ENCODE data around the gene HTR3A.
A peak's percentile ranks its signal among the peaks of the same experiment; 100 is the strongest.

HTR3A gene

DNA sequence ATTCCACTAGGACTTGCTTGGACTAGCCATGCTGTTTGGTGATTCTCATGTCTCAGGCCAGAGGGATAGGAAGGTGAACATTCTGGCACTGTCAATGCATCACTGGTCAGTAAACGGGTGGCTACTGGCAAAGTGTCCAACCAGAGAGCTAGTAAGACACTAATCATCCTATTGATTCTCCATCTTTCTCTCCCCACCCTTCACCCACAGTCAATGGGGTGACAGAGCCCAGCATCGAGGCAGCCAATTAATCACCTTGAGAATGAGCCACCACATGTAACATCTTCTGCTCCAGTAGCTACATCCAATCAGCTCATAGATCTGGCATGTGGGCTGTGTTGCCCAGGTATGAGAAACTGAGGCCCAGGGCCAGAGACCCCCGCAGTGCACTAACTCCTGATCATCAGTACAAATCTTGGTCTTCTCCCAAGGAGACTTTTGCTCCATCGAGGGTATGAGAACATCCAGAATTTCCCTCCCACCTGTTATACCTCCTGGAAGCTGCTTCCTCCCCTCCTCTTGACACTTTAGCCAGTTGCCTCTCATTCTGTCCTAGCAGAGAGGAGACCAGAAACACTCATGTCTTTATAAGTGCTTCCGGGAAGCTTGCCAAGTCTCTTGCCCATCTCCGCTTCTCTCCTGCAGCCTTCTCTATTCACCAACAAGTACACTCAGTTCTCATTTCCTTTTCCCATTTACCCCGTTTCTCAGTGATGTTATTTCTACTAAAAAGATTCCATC, 17.0 kb downstream of the HTR3A start (continued):
- TF ChIP-seq KLF8 (tag by site-specific recombination; IDR thresholded peaks at IDR 0.05) (no peak), ZNF394 (tag by site-specific recombination; IDR thresholded peaks at IDR 0.05; ENCODE audit: borderline replicate concordance) (peak; percentile 63; the same call in 1 of the 2 replicates), SCRT2 (tag by site-specific recombination; IDR thresholded peaks at IDR 0.05) (peak; percentile 59), ZNF776 (tag by site-specific recombination; IDR thresholded peaks at IDR 0.05; ENCODE audit: borderline replicate concordance) (no peak), ZXDB (tag by site-specific recombination; IDR thresholded peaks at IDR 0.05) (no peak), PATZ1 (tag by site-specific recombination; IDR thresholded peaks at IDR 0.05) (no peak), ZNF830 (tag by site-specific recombination; IDR thresholded peaks at IDR 0.05; ENCODE audit: low read depth) (no peak), ZNF19 (tag by site-specific recombination; IDR thresholded peaks at IDR 0.05; ENCODE audit: low read depth) (no peak), ZNF548 (tag by site-specific recombination; IDR thresholded peaks at IDR 0.05) (no peak), ZNF596 (tag by site-specific recombination; IDR thresholded peaks at IDR 0.05) (no peak)
- TF ChIP-seq, protein P1, sequence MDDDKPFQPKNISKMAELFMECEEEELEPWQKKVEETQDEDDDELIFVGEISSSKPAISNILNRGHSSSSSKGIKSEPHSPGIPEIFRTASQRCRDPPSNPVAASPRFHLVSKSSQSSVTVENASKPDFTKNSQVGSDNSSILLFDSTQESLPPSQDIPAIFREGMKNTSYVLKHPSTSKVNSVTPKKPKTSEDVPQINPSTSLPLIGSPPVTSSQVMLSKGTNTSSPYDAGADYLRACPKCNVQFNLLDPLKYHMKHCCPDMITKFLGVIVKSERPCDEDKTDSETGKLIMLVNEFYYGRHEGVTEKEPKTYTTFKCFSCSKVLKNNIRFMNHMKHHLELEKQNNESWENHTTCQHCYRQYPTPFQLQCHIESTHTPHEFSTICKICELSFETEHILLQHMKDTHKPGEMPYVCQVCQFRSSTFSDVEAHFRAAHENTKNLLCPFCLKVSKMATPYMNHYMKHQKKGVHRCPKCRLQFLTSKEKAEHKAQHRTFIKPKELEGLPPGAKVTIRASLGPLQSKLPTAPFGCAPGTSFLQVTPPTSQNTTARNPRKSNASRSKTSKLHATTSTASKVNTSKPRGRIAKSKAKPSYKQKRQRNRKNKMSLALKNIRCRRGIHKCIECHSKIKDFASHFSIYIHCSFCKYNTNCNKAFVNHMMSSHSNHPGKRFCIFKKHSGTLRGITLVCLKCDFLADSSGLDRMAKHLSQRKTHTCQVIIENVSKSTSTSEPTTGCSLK (tag by site-specific recombination; IDR thresholded peaks at IDR 0.05) = no peak
- TF ChIP-seq, protein P2, sequence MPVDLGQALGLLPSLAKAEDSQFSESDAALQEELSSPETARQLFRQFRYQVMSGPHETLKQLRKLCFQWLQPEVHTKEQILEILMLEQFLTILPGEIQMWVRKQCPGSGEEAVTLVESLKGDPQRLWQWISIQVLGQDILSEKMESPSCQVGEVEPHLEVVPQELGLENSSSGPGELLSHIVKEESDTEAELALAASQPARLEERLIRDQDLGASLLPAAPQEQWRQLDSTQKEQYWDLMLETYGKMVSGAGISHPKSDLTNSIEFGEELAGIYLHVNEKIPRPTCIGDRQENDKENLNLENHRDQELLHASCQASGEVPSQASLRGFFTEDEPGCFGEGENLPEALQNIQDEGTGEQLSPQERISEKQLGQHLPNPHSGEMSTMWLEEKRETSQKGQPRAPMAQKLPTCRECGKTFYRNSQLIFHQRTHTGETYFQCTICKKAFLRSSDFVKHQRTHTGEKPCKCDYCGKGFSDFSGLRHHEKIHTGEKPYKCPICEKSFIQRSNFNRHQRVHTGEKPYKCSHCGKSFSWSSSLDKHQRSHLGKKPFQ (tag by site-specific recombination; IDR thresholded peaks at IDR 0.05) = no peak
- TF ChIP-seq, protein P3, sequence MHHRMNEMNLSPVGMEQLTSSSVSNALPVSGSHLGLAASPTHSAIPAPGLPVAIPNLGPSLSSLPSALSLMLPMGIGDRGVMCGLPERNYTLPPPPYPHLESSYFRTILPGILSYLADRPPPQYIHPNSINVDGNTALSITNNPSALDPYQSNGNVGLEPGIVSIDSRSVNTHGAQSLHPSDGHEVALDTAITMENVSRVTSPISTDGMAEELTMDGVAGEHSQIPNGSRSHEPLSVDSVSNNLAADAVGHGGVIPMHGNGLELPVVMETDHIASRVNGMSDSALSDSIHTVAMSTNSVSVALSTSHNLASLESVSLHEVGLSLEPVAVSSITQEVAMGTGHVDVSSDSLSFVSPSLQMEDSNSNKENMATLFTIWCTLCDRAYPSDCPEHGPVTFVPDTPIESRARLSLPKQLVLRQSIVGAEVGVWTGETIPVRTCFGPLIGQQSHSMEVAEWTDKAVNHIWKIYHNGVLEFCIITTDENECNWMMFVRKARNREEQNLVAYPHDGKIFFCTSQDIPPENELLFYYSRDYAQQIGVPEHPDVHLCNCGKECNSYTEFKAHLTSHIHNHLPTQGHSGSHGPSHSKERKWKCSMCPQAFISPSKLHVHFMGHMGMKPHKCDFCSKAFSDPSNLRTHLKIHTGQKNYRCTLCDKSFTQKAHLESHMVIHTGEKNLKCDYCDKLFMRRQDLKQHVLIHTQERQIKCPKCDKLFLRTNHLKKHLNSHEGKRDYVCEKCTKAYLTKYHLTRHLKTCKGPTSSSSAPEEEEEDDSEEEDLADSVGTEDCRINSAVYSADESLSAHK (tag by site-specific recombination; IDR thresholded peaks at IDR 0.05) = peak; percentile 70

GRCh38 chr11:113992459-113993110, 17.7 kb downstream of the HTR3A start:
- H3K36me3 ChIP-seq (ENCODE audit: control insufficient read depth in 2 of 2, insufficient read depth in 1 of 2, low read length in 2 of 2) = no peaks in the 10 kb centered on the region
- ChIA-PET CTCF (interaction anchor here (0.6 to 16.0 kb wide), 12 partner anchors 9 to 269 kb away, joined by 3 to 392 read pairs (median 4); partner anchors contain the start of gene HTR3B), POLR2A (no interaction called here)
- no peaks in the 10 kb centered on the region for H3K9me3 ChIP-seq (ENCODE audit: control insufficient read depth, insufficient read depth, low read depth, low read length)
- no peak overlapping the region for H3K4me3 ChIP-seq (ENCODE audit: low read depth, low read length)
- no peaks in the 10 kb centered on the region for H3K4me1 ChIP-seq (ENCODE audit: control insufficient read depth, insufficient read depth, low read length)
- no peak overlapping the region for H3K27ac ChIP-seq (ENCODE audit: extremely low read depth, low read depth, low read length)
- TF ChIP-seq ZNF621 (tag by site-specific recombination; IDR thresholded peaks at IDR 0.05) = no peak
- no peak for TF ChIP-seq ZBTB17 (tag by site-specific recombination; IDR thresholded peaks at IDR 0.05)
- TF ChIP-seq ZNF76 (tag by site-specific recombination; IDR thresholded peaks at IDR 0.05; ENCODE audit: borderline replicate concordance, low read depth) = no peak
- TF ChIP-seq ZNF747 (tag by site-specific recombination; IDR thresholded peaks at IDR 0.05) = no peak
- TF ChIP-seq OSR2 (tag by site-specific recombination; IDR thresholded peaks at IDR 0.05) = no peak
- TF ChIP-seq CTCF (tag by site-specific recombination; IDR thresholded peaks at IDR 0.05) = no peak
- no peak for TF ChIP-seq ZNF544 (tag by site-specific recombination; IDR thresholded peaks at IDR 0.05)
- no peak for TF ChIP-seq ZFP37 (tag by site-specific recombination; IDR thresholded peaks at IDR 0.05)
- no peak for TF ChIP-seq TCF7L2 (IDR thresholded peaks at IDR 0.05; ENCODE audit: borderline replicate concordance, low read depth, low read length)
- no peak for TF ChIP-seq MZF1 (tag by site-specific recombination; IDR thresholded peaks at IDR 0.05; ENCODE audit: borderline replicate concordance)
- TF ChIP-seq, protein P4, sequence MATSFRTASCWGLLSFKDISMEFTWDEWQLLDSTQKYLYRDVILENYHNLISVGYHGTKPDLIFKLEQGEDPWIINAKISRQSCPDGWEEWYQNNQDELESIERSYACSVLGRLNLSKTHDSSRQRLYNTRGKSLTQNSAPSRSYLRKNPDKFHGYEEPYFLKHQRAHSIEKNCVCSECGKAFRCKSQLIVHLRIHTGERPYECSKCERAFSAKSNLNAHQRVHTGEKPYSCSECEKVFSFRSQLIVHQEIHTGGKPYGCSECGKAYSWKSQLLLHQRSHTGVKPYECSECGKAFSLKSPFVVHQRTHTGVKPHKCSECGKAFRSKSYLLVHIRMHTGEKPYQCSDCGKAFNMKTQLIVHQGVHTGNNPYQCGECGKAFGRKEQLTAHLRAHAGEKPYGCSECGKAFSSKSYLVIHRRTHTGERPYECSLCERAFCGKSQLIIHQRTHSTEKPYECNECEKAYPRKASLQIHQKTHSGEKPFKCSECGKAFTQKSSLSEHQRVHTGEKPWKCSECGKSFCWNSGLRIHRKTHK (tag by site-specific recombination; IDR thresholded peaks at IDR 0.05) = no peak

Data from HEK293 (cell line).